Measurements from ENCODE around the gene SMIM21.

SMIM21 gene

GRCh38 chr18:75427603-75428002 is at the start of gene SMIM21:
Gene SMIM21 (minus strand): TSS chr18:75427703. CDS start chr18:75427563, 140 bp downstream.
- no peak for DNase-seq

DNA sequence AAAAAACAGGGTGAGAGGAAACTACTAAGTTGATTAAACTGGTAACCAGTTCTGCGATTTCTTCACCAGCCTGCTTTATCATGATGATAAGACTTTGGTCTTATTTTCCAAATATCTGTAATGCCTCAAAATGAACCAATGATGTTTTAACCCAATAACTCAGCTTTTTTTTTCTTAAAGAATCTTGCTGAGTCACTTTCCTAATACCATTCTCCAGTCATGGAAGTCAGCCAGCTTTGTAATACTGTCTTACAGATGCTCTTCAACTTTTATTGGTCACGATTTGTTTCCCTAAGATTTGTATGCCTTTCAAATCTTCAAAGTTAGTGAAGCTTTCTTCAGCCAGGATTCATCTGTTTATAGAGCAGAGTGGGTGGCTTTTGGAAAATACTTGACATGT is 47.7 kb upstream of the SMIM21 start:
- no peak for DNase-seq

- DNase-seq, result no peak
Measured at GRCh38 chr18:75474332-75474731, 46.8 kb upstream of the SMIM21 start.

DNA sequence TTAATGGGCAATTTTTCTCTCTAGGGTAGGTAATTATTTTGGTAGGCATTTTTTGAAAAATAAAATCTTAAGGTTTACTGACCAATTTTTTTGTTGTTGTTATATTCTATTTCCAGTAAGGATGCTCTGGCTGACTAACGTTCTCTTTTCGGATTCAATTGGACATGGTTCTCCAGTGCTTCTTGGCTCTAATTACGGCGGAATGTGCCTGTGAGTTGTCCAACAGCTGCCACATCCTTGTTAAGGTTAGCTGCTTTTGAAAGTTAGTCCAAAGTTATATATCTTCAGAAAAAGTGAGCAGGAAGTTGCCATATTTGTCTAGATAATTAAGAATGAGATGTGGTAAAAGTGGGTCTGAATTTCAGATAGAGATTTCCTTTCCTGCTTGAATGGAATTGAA is 45.8 kb upstream of the SMIM21 start:
- DNase-seq, result no peak

DNA sequence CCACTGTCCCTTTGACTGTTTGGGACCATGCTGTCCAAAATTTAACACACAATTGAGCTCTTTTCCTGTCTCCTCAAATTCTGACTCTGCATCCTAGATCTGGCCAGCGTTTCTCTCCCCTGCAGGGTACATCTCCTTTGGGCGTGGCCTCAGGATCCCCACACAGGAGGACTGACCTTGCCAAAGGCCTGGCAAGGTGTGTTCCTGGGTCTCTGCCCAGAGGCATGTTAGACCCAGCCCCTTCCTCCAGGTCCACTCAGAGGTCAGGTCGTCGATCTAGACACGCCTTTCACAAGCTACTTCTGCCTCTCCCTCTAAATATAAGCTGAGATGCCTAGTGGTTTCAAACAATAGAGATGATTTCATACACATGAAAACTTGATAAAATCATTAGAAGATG is 45.4 kb upstream of the SMIM21 start:
- DNase-seq, result no peak

- no peak for DNase-seq
Measured at GRCh38 chr18:75472396-75472795, 44.9 kb upstream of the SMIM21 start.

GRCh38 chr18:75471850-75472249 is 44.3 kb upstream of the SMIM21 start:
- no peak for DNase-seq

DNA sequence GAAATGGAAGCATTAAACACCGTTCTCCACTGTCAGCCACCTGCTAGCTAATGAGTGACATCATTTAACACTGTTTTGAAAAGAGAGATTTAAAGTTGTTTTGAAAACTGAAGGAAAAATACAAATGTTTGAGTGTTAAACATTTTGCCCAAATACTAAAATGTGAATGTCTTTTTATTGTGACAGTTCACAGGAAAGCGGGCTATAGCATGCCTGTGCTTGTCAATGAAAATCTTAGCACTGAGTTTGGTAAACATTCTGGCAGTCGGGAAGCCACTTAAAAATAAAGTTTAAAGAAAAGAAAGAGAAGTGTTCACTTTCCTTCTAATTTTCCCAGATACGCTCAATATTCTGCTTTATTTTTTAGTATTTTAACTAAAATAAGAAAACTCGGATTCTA is 40.3 kb upstream of the SMIM21 start:
- no peak for DNase-seq

- no peak for DNase-seq
Measured at GRCh38 chr18:75467281-75467795, 39.8 kb upstream of the SMIM21 start.

GRCh38 chr18:75464356-75464755 is 36.9 kb upstream of the SMIM21 start:
- DNase-seq, result no peak

GRCh38 chr18:75462178-75462832 is 34.8 kb upstream of the SMIM21 start:
- DNase-seq, result no peak

GRCh38 chr18:75456199-75456631 is 28.7 kb upstream of the SMIM21 start:
- DNase-seq, result no peak

DNA sequence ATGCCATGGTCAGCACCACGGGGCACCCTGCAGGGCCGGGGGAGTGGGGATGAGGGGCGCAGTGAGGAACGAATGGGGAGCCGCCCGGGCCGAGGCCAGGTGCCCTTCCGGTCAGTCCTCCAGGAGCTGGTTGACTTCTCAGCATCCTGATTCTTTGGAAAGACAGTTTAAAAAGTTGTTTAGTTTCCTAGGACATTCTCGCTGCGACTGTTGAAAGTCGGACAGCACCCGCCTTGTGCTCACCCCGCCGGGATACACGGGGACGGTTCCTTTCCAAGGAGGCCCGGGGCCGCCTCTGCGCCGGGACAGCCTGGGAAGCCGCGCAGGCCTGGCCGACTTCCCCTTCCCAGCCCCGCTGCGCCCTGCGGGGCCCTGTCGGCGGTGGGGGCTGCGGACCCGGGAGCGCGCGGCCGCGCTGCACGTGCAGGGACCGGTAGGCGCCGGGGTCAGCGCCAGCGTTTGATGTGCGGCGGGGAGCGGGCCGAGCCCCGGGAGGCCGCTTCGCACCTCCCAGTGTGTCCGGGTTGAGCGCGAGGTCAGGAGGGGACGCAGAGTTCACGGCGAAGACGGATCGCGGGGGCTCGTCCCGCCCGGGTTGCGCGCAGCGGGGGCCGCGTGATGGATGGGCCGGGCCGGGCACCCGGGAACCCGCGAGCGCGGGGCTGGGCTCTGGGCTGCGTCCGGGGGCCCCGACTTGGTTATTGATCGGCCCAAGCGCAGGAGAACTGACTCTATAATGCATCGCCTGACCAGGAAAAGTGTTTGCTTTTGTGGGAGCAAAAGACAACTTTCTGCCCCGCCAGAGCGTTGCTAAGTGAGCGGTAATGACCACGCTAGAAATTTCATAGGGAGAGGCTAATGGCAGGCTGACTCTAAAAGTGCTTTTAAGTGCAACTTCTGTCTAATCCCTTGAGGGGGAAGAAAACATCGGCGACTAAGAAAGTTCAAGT is 28.0 kb upstream of the SMIM21 start:
- DNase-seq, result no peak

- DNase-seq, result no peak
Measured at GRCh38 chr18:75454022-75454795, 26.7 kb upstream of the SMIM21 start.

DNA sequence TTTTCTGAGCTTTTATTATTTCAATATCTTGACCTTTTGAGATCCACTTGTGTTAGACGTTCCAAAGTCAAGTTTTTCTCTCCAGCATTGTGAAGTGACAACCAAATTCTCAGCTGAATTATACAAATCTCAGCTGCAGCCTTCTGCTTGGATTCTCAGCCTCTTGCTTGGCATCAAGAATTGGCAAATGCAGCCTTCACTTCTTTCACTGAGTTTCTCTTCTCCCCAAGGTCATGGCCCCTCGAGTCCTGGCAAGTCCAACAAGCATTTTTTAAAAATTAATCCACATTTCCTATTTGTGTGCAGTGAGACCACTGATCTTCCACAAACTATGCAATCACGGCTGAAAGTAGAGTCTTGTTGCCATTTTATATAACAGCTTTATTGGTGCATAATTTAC is 23.4 kb upstream of the SMIM21 start:
- DNase-seq, result no peak

GRCh38 chr18:75441896-75442295 is 14.4 kb upstream of the SMIM21 start:
- DNase-seq, result no peak

GRCh38 chr18:75439348-75439747 is 11.8 kb upstream of the SMIM21 start:
- DNase-seq, result no peak

DNA sequence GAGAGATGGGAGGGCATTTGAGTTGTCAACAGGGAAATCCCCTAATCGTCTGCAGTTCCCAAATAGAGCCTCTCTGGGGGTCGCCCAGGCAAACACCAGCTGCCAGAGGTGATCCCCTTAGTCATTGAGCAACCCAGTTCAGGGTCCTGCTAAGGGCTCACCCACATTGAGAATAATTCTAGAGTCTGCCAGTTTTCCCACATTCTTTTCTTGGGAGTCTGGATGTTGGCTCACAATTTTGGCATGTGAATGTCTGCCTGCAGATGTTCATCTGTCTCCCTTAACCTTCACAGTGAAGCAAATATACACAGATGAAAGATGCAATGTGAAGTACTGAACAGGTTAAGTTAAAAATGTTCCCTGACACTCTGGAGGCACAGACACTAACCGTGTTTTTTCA is 11.4 kb upstream of the SMIM21 start:
- no peak for DNase-seq

DNA sequence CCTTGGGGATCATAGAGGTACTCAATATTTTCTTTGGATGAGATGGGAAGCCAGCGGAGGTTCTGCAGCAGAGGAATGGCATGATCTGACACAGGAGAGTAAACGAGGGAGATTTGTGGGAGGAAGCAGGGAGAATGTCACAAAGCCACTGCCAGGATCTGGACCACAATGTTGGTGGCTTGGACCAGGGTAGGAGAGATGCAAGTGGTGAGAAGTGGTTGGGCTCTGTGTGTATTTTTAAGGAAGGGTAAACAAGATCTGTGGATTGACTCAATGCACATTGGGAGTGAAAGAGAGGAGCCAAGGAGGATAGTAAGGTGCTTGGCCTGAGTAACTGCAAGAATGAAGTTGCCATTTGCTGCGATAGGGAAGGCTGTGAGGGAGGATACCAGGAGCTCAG is 10.5 kb upstream of the SMIM21 start:
- DNase-seq, result no peak

DNA sequence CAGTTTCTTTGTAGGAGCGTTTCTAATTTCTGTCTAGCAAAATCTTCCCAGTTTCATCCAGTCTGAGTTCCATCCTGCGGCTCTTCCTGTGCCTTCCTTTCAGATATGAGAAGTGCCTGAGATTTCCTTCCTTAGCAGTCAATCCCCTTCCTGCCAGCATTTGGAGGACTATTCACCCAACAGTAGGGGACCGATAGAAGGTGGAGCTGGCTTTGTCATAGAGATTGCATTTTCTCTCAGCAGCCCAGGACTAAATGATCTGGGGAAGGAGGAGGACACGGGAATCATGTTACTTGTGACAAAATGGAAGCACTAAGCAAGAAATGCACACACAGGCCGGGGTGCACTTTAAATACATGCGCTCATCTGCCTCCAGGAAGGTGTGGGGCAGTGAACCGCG is 5.6 kb upstream of the SMIM21 start:
- no peak for DNase-seq

DNA sequence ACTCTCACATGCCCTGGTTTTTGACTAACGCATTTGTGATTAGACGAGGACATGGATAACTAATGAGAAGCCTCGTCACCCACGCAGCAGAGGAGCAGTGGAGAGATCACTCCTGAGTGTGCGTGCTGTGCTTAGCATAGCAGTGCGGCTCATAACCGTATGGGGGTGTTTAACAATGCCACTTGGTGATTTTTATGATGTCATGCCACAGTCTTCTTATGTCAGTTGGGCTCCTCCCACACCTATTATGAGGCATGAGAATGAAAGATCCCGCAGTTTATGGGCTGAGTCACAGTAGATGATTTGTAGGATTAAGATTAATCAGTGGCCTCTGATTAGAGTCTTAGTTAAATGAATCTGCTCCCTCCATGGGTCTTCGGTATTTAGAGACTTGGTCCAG is 2.5 kb upstream of the SMIM21 start:
- DNase-seq, result no peak

GRCh38 chr18:75428490-75428889 is 987 bp upstream of the SMIM21 start:
- no peak for DNase-seq

DNA sequence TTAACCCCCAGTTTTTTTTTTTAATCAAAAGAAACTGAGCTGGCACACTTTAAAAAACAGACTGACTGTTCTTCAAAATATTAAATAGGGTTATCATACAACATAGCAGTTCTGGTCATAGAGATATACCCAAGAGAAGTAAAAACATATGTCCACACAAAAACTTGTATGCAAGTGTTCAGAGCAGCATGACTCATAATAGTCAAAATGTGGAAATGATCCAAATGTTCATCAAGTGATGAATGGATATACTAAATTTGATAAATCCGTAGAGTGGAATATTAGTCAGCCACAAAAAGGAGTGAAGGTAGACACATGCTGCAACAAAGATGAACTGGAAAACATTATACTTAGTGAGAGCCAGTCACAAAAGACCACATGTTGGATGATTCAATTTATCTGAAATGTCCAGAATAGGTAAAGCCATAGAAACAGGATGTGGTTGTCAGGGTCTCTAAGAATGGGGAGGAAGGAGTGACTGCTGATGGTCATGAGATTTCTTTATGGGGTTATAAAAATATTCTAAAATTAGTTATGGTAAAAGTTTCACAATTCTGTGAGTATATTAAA is 5.1 kb downstream of the SMIM21 start:
- no peak for DNase-seq
